ENCODE data around the gene LYRM1.

DNA sequence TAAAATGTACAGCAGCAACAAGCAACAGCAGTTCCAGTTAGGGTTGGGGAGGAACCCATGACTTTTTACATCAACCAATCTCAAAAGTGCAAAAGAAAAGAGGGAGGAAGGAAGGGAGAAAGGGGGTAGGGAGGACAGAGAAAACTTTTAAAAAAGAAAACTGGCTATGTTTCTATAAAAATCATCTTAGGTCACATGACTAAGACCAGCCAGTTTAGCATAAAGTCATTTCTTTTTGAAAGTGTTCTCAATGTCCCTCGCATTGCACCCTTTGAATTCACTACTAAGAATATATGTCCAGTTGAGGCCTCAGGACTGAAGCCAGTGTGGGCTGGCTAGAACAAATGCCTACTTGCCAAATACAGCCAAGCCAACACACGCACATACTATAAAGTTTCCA lies 29.3 kb upstream of the LYRM1 start:
- no peak for TF ChIP-seq POLR2AphosphoS5 (IDR thresholded peaks at IDR 0.05; ENCODE audit: borderline replicate concordance, low read depth, low read length)
- TF ChIP-seq EZH2 (IDR thresholded peaks at IDR 0.05), result no peak
- no peak for TF ChIP-seq FOXP2 (optimal IDR thresholded peaks at IDR 0.05; ENCODE audit: control extremely low read depth, extremely low read length, insufficient read depth)
